IMR-90 (cell line): ENCODE measurements around the gene TBC1D24. TPM values are rescaled to one million over a fixed set of nuclear protein-coding genes. Genes with fewer than 3 reads are reported as not detected.

Experiments used
- ATAC-seq: fragments of 200-7000 bp; cut with Tn5 transposase; 2 replicates; pipeline ENCODE4 v1.9.1; 2020; ENCODE audit warnings: low read depth, mild to moderate bottlenecking, moderate library complexity
- BruUV-seq: library from RNA; stranded (reverse); fragments of 400-500 nt; replicated peaks from 2 replicates; lab custom pipeline; 2021; lab: Mats Ljungman, UMichigan
- CTCF ChIA-PET: fragments of 300-600 bp; formaldehyde crosslinking; extraction: SDS; loops from one replicate; lab custom pipeline; 2021; ENCODE audit warnings: antibody characterized with exemption; lab: Yijun Ruan, JAX
- POLR2A ChIA-PET: fragments of 300-600 bp; sonication (Branson Sonifier 250); formaldehyde crosslinking; loops from one replicate; lab custom pipeline; 2022; ENCODE audit warnings: antibody characterized with exemption; ENCODE audit not compliant: unreplicated experiment; lab: Charles Lee
- DNase-seq: peaks from one replicate; pipeline ENCODE4 v3.0.0; 2013
- H2AFZ ChIP-seq: replicated peaks from 2 replicates; pipeline ENCODE3; 2013; ENCODE audit warnings: low read length, mild to moderate bottlenecking; ENCODE audit not compliant: poor library complexity
- H2AK5ac ChIP-seq: 2 replicates; pipeline ENCODE4 v1.6.1; 2013; ENCODE audit warnings: low read depth, low read length, inconsistent platforms
- H2AK9ac ChIP-seq: replicated peaks from 2 replicates; pipeline ENCODE3; 2013; ENCODE audit warnings: mild to moderate bottlenecking, low read depth, low read length, moderate library complexity; ENCODE audit not compliant: poor library complexity
- H2BK120ac ChIP-seq: 2 replicates; pipeline ENCODE4 v1.6.1; 2013; ENCODE audit warnings: low read depth, low read length, inconsistent platforms
- H2BK15ac ChIP-seq: 3 replicates; pipeline ENCODE4 v1.6.1; 2013; ENCODE audit warnings: low read depth, low read length, inconsistent platforms
- H2BK20ac ChIP-seq: 2 replicates; pipeline ENCODE4 v1.6.1; 2013; ENCODE audit warnings: low read depth, mild to moderate bottlenecking, inconsistent platforms, low read length, moderate library complexity
- H2BK5ac ChIP-seq: 2 replicates; pipeline ENCODE4 v1.6.1; 2013; ENCODE audit warnings: mild to moderate bottlenecking, low read depth, low read length, inconsistent platforms; ENCODE audit not compliant: poor library complexity, severe bottlenecking
- H3K14ac ChIP-seq: replicated peaks from 2 replicates; pipeline ENCODE4 v1.6.1; 2013; ENCODE audit warnings: low read depth, low read length, inconsistent platforms
- H3K18ac ChIP-seq: 2 replicates; pipeline ENCODE4 v1.6.1; 2013; ENCODE audit warnings: low read depth, low read length, control low read depth
- H3K23ac ChIP-seq: 2 replicates; pipeline ENCODE4 v1.6.1; 2013; ENCODE audit warnings: low read depth, low read length, inconsistent platforms
- H3K27ac ChIP-seq: 2 replicates; pipeline ENCODE4 v1.5.1; 2013; ENCODE audit warnings: mild to moderate bottlenecking, control low read depth, low read length; ENCODE audit not compliant: insufficient read depth
- H3K27me3 ChIP-seq: 2 replicates; pipeline ENCODE4 v1.6.1; 2013; ENCODE audit warnings: low read length; ENCODE audit not compliant: control insufficient read depth, insufficient read depth
- H3K36me3 ChIP-seq: 2 replicates; pipeline ENCODE4 v1.6.1; 2013; ENCODE audit warnings: low read length, mixed read lengths; ENCODE audit not compliant: control insufficient read depth, insufficient read depth
- H3K4ac ChIP-seq: 2 replicates; pipeline ENCODE4 v1.6.1; 2013; ENCODE audit warnings: low read depth, low read length, inconsistent platforms
- H3K4me1 ChIP-seq: 2 replicates; pipeline ENCODE4 v1.6.1; 2013; ENCODE audit warnings: low read length, mixed read lengths; ENCODE audit not compliant: control insufficient read depth, insufficient read depth
- H3K4me2 ChIP-seq: 2 replicates; pipeline ENCODE4 v1.6.1; 2013; ENCODE audit warnings: low read depth, mild to moderate bottlenecking, control low read depth, low read length, moderate library complexity
- H3K4me3 ChIP-seq: 2 replicates; pipeline ENCODE4 v1.5.1; 2013; ENCODE audit warnings: low read depth, mild to moderate bottlenecking, control low read depth, low read length, moderate library complexity; ENCODE audit not compliant: insufficient read depth
- H3K56ac ChIP-seq: 2 replicates; pipeline ENCODE4 v1.6.1; 2013; ENCODE audit warnings: low read length, inconsistent platforms; ENCODE audit not compliant: insufficient read depth; ENCODE audit errors: extremely low read depth
- H3K79me1 ChIP-seq, 2 experiments: 2 replicates each; pipeline ENCODE4 v1.6.1; 2013; ENCODE audit warnings: low read length in 2 of 2, inconsistent platforms in 1 of 2, low read depth in 1 of 2
- H3K9ac ChIP-seq: 2 replicates; pipeline ENCODE4 v1.6.1; 2013; ENCODE audit warnings: low read depth, low read length, control low read depth
- H3K9me1 ChIP-seq: 2 replicates; pipeline ENCODE4 v1.6.1; 2013; ENCODE audit warnings: low read length, inconsistent platforms; ENCODE audit not compliant: insufficient read depth
- H3K9me3 ChIP-seq: 2 replicates; pipeline ENCODE4 v1.6.1; 2013; ENCODE audit warnings: low read length; ENCODE audit not compliant: control insufficient read depth, insufficient read depth
- H4K20me1 ChIP-seq: 2 replicates; pipeline ENCODE4 v1.6.1; 2013; ENCODE audit warnings: low read length, inconsistent platforms; ENCODE audit not compliant: insufficient read depth
- H4K5ac ChIP-seq: 2 replicates; pipeline ENCODE4 v1.6.1; 2013; ENCODE audit warnings: mild to moderate bottlenecking, low read depth, low read length, control low read depth
- H4K8ac ChIP-seq, 2 experiments: 2 replicates each; pipeline ENCODE4 v1.6.1; 2013; ENCODE audit warnings: low read depth in 2 of 2, low read length in 2 of 2, control low read depth in 1 of 2, inconsistent platforms in 1 of 2
- H4K91ac ChIP-seq: 2 replicates; pipeline ENCODE4 v1.6.1; 2013; ENCODE audit warnings: low read depth, low read length, inconsistent platforms; ENCODE audit not compliant: insufficient read depth
- BHLHE40 ChIP-seq: fragments of 150-350 bp; IDR thresholded peaks from 2 replicates; pipeline ENCODE4 v1.6.1; 2016; ENCODE audit warnings: mild to moderate bottlenecking, low read depth, low read length
- CEBPB ChIP-seq: IDR thresholded peaks from 2 replicates; pipeline ENCODE4 v1.6.1; 2012; ENCODE audit warnings: low read depth, low read length, improper control_type of control experiment
- CHD1 ChIP-seq: IDR thresholded peaks from 2 replicates; pipeline ENCODE4 v1.6.1; 2012; ENCODE audit warnings: low read depth, low read length, improper control_type of control experiment
- FOS ChIP-seq: fragments of 150-350 bp; IDR thresholded peaks from 2 replicates; pipeline ENCODE4 v1.6.1; 2016; ENCODE audit warnings: low read depth, low read length
- MAFK ChIP-seq: IDR thresholded peaks from 2 replicates; pipeline ENCODE4 v1.6.1; 2012; ENCODE audit warnings: low read depth, low read length, improper control_type of control experiment
- MAZ ChIP-seq: IDR thresholded peaks from 2 replicates; pipeline ENCODE4 v1.6.1; 2012; ENCODE audit warnings: low read depth, mild to moderate bottlenecking, low read length, improper control_type of control experiment, moderate library complexity, borderline replicate concordance
- NFE2L2 ChIP-seq: fragments of 150-350 bp; IDR thresholded peaks from 2 replicates; pipeline ENCODE4 v1.6.1; 2016; ENCODE audit warnings: low read depth, mild to moderate bottlenecking, low read length
- POLR2A ChIP-seq: IDR thresholded peaks from 2 replicates; pipeline ENCODE4 v1.6.1; 2012; ENCODE audit warnings: mild to moderate bottlenecking, low read depth, low read length
- RCOR1 ChIP-seq: IDR thresholded peaks from 2 replicates; pipeline ENCODE4 v1.6.1; 2012; ENCODE audit warnings: mild to moderate bottlenecking, low read length, improper control_type of control experiment; ENCODE audit not compliant: insufficient replicate concordance
- RFX5 ChIP-seq: IDR thresholded peaks from 2 replicates; pipeline ENCODE4 v1.8.0; 2012; ENCODE audit warnings: low read depth, mild to moderate bottlenecking, low read length, moderate library complexity
- WGBS, 2 experiments: methylation state at CpG; one replicate each; pipeline versions ENCODE4 v1.1.5 to v1.1.7; 2013; ENCODE audit warnings: missing lambda C conversion rate in 2 of 2; ENCODE audit not compliant: insufficient read length in 1 of 2; ENCODE audit errors: extremely low coverage in 2 of 2; 5-methylcytosine and 5-hydroxymethylcytosine counted together
- dilution Hi-C: fragments of 300-500 bp; cut with HindIII; formaldehyde crosslinking; loops from one replicate; pipeline ENCODE4 v1.14.3; 2018; ENCODE audit warnings: low sequenced_read_pairs; ENCODE audit not compliant: unreplicated experiment
- in situ Hi-C: fragments of 300-500 bp; cut with MboI; formaldehyde crosslinking; loops from 3 replicates; pipeline ENCODE4 v1.14.3; 2019; ENCODE audit warnings: low sequenced_read_pairs, inconsistent platforms, mixed read lengths
- intact Hi-C: fragments of 100-400 bp; cut with micrococcal nuclease; formaldehyde crosslinking; loops from 2 replicates; pipeline ENCODE4 v1.10.0; 2022
- polyA plus RNA-seq, 3 experiments: library from polyadenylated mRNA; depleted of rRNA; stranded (reverse); fragments of >200 nt; gene quantifications; 2 replicates each; pipeline ENCODE4 v1.2.3, GENCODE V29; 2012; ENCODE audit warnings: low replicate concordance in 1 of 3
- total RNA-seq: library from RNA; depleted of rRNA; stranded (reverse); fragments of >200 nt; gene quantifications from 2 replicates; pipeline ENCODE4 v1.2.3, GENCODE V29; 2012
- TF ChIP-seq, protein P1 (sequence below): conservative IDR thresholded peaks from 2 replicates; pipeline ENCODE4 v1.5.1; 2012; ENCODE audit warnings: mild to moderate bottlenecking, low read depth, low read length, improper control_type of control experiment
- TF ChIP-seq, protein P2 (sequence below): fragments of 150-350 bp; IDR thresholded peaks from 2 replicates; pipeline ENCODE4 v1.6.1; 2016; ENCODE audit warnings: low read depth, mild to moderate bottlenecking, low read length, moderate library complexity, borderline replicate concordance
- TF ChIP-seq, protein P3 (sequence below): fragments of 150-350 bp; IDR thresholded peaks from 2 replicates; pipeline ENCODE4 v1.6.1; 2017; ENCODE audit warnings: mild to moderate bottlenecking, antibody characterized with exemption, low read length, low read depth

TBC1D24 gene
- total and polyA plus RNA-seq, 2 of the 4 experiments (the other 2 are of a cell fraction), result 7.5 to 13.4 TPM

DNA sequence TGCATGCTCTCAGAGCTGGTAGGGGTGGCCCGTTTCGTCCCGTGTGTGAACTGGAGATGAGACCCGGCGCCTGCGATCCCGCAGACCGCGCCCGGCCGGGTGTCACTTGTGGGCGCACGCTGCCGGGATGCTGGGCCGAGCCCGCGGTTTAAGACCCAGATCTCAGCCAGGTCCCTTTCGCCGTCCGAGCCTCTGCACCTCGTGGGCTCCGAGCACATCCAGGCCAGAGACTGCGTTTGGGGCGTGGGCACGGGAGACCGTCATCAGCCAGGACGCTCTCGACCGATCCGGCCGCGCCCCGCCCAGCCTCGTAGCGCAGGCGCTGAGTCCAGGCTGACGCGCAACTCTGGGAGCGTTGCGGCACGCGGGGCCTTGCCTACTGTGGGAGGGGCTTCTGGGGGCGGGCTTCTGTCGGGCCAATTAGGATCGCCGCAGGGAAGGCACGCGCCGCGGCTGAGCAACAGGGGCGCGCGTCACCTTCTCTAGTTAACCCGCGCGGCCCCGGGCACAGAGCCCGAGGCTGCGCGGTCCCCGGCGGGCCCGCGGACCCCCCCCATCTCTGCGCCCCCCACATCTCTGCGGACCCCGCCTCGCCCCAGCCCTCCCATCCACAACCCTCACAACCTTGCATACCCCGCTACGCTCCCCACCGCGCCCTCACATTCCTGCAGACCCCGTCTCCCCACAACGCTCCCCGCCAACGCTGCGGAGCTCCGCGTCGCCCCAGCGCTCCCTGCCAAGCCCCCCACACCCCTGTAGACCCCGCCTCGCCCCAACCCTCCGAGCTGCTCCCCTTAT is 57.0 kb downstream of the TBC1D24 start:
- intact Hi-C loops, result no loop called here
- Histone ChIP-seq H3K4me3 (peak overlapping the region; percentile 60), H2BK120ac (peak overlapping the region; percentile 38; the same call in 1 of the 2 replicates), H3K4ac (peak overlapping the region; percentile 79), H3K27ac (peak overlapping the region; percentile 75), H2AK5ac (peak overlapping the region; percentile 86), H3K23ac (peak overlapping the region; percentile 64; the same call in 1 of the 2 replicates), H3K36me3 (peaks cover 27% of the 10 kb centered on the region; the same call in 1 of the 2 replicates), H2BK5ac (peak overlapping the region; percentile 59), H3K9ac (peak overlapping the region; percentile 84), H3K27me3 (no peaks in the 10 kb centered on the region), H3K4me1 (peaks cover 16% of the 10 kb centered on the region), H3K14ac (peak overlapping the region; percentile 80), H2BK15ac (no peak overlapping the region), H3K18ac (peak overlapping the region; percentile 44; the same call in 1 of the 2 replicates), H2BK20ac (no peak overlapping the region), H3K9me3 (no peaks in the 10 kb centered on the region), H3K56ac (no peak overlapping the region), H4K8ac (peak overlapping the region; percentile 79 to 80; a peak in 3 of 4 replicates), H3K79me1 (peaks cover 0 to 22% of the 10 kb centered on the region in 2 experiments; a peak in 1 of 4 replicates), H4K91ac (peak overlapping the region; percentile 50), H4K5ac (peak overlapping the region; percentile 14; the same call in 1 of the 2 replicates), H3K9me1 (peaks cover 12% of the 10 kb centered on the region; the same call in 1 of the 2 replicates), H2AFZ (peak overlapping the region; percentile 95), H3K4me2 (peak overlapping the region; percentile 96), H2AK9ac (peak overlapping the region; percentile 94), H4K20me1 (no peaks in the 10 kb centered on the region; the same call in none of the 2 replicates)
- 1% methylated on average over 36 of the region's 84 CpGs; no CpG with 5 or more reads in 1 of the 2 experiments for WGBS, 2 experiments
- in situ Hi-C loops, result no loop called here
- peak; percentile 96 for ATAC-seq
- DNase-seq, result peak; percentile 95
- dilution Hi-C loops, result no loop called here
- ChIA-PET POLR2A (no interaction called here), CTCF (no interaction called here)
- BruUV-seq, result no TSS peak
- no peak for TF ChIP-seq NFE2L2
- TF ChIP-seq BHLHE40, result peak; percentile 96
- TF ChIP-seq MAFK, result no peak
- TF ChIP-seq POLR2A, result peak; percentile 44; the same call in 1 of the 2 replicates
- TF ChIP-seq, protein P1, sequence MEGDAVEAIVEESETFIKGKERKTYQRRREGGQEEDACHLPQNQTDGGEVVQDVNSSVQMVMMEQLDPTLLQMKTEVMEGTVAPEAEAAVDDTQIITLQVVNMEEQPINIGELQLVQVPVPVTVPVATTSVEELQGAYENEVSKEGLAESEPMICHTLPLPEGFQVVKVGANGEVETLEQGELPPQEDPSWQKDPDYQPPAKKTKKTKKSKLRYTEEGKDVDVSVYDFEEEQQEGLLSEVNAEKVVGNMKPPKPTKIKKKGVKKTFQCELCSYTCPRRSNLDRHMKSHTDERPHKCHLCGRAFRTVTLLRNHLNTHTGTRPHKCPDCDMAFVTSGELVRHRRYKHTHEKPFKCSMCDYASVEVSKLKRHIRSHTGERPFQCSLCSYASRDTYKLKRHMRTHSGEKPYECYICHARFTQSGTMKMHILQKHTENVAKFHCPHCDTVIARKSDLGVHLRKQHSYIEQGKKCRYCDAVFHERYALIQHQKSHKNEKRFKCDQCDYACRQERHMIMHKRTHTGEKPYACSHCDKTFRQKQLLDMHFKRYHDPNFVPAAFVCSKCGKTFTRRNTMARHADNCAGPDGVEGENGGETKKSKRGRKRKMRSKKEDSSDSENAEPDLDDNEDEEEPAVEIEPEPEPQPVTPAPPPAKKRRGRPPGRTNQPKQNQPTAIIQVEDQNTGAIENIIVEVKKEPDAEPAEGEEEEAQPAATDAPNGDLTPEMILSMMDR, result no peak
- TF ChIP-seq MAZ, result no peak
- TF ChIP-seq, protein P2, sequence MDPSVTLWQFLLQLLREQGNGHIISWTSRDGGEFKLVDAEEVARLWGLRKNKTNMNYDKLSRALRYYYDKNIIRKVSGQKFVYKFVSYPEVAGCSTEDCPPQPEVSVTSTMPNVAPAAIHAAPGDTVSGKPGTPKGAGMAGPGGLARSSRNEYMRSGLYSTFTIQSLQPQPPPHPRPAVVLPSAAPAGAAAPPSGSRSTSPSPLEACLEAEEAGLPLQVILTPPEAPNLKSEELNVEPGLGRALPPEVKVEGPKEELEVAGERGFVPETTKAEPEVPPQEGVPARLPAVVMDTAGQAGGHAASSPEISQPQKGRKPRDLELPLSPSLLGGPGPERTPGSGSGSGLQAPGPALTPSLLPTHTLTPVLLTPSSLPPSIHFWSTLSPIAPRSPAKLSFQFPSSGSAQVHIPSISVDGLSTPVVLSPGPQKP, result no peak
- peak; percentile 10 for TF ChIP-seq RCOR1
- TF ChIP-seq RFX5, result no peak
- peak; percentile 70 for TF ChIP-seq CEBPB
- TF ChIP-seq, protein P3, sequence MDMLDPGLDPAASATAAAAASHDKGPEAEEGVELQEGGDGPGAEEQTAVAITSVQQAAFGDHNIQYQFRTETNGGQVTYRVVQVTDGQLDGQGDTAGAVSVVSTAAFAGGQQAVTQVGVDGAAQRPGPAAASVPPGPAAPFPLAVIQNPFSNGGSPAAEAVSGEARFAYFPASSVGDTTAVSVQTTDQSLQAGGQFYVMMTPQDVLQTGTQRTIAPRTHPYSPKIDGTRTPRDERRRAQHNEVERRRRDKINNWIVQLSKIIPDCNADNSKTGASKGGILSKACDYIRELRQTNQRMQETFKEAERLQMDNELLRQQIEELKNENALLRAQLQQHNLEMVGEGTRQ, result peak; percentile 76; the same call in 1 of the 2 replicates
- no peak for TF ChIP-seq FOS
- TF ChIP-seq CHD1, result no peak
